ENCODE data around the gene RTP4.

GRCh38 chr3:187401856-187402255 is 33.7 kb downstream of the RTP4 start:
- TF ChIP-seq CTCF (IDR thresholded peaks at IDR 0.05) = no peak
- no peak for TF ChIP-seq POLR2AphosphoS5 (IDR thresholded peaks at IDR 0.05)
- TF ChIP-seq EP300 (IDR thresholded peaks at IDR 0.05) = no peak

All from sigmoid colon (tissue), 4 donors.